HG03280 (cell line): ENCODE measurements around the gene GLUD1.
"Not testable (repeated sequence)": the region's sequence is repeated elsewhere in the genome, so short reads cannot be mapped to it uniquely, and the experiment has no call there.

ENCODE experiments used
- ATAC-seq: cut with Tn5 transposase; IDR thresholded peaks from one replicate; pipeline ENCODE4 v1.9.1; 2021; ENCODE audit warnings: mild to moderate bottlenecking, moderate library complexity; ENCODE audit not compliant: unreplicated experiment

The GLUD1 gene

DNA sequence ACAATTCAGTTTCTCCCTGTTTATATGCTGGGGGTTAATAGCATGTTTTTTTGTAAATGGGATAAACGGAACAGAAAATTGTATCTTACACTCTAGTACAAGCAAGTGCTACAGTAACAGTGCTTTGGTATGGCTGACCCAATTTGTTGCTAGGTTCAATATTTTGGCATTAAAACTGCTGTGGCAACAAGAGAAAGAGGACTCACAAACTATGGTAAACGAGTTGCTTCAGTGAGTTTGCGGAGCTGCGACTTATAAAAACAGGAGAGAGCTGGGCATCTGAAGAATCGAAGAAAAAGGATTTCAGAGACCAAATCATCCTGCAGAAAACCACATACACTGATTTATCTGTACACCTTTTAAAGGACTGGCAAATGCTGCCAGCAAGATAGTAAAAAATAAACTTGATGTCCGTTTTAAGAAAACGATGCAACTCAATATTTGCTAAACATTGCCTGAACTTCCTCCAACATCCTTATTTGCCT, 2.2 kb downstream of the GLUD1 start:
- ATAC-seq: no peak

DNA sequence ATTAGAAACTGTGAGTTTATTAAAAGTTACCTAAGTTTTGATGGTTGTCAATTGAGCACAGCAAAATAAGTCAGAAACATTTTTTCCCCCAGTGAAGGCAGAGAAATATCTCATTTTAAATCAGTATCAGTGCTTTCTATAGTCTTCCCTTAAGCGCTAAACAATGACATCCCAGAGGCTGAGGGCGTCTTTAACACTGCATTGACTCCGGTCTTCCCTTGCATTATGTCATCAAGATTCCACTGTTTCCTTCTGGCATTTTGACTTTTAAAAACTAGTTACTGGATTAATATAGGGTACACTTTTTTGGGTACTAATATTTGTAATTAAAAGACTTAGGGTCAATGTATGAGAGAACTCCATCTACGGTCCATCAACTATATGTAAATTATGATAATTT, 3.9 kb downstream of the GLUD1 start:
- ATAC-seq: no peak

DNA sequence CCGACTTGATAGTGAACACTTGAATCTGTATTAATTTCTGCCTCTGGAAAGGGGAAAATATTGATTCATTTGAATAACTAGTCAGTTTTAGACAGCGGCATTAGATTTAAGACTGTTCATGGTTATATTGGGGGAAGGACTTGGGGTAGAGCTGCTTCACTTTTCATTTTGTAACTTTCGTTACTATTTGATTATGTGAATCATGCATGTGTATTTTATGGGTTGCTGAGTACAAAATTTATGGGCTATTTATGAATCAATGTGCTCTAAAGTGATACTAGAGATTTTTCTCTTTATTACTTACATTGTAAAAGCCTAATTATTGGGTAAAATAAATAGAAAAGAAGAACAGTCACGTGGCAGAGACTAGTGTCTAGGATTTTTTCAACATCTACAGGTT, 4.9 kb downstream of the GLUD1 start:
- ATAC-seq: no peak

DNA sequence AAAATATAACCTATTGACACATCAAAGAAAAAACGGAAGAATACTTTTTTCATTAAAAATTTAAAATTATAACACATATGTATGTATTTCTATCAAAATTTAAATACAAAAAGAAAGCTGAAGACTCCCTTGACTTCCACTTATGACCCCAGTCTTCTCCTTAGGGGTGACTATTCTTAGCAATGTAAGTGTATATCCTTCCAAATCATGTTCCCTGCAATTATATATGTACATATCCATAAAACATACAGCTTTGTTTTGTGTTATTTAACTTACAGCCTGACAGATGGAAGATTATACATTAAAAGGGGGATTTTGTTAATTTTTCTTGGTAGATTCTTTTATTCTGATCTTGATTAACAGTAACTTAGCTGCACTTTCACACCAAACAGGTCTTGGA, 9.1 kb downstream of the GLUD1 start:
- ATAC-seq: no peak

DNA sequence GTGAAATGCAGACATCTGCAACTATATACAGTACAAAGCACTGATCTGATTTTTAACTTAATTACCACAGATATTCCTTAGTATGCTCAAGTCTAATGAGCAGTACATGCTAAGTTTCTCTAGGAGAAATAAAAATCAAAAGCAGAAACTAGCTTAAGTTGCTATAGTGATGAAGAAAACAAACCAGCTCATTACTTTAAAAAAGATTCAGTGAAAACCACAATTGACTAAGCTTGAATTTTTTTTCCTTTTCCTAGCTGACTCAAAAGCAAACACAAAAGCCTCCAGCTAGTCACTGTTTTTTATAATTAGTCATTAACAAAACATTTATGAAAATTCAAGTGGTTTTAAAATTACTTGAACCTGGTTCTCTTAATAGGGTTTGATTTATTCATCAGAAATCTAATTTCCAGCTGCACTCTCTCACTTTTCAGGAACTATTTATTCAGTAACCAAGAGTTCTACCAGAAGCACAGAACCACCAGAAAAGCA, 10.3 kb downstream of the GLUD1 start:
- ATAC-seq: peak; percentile 81

DNA sequence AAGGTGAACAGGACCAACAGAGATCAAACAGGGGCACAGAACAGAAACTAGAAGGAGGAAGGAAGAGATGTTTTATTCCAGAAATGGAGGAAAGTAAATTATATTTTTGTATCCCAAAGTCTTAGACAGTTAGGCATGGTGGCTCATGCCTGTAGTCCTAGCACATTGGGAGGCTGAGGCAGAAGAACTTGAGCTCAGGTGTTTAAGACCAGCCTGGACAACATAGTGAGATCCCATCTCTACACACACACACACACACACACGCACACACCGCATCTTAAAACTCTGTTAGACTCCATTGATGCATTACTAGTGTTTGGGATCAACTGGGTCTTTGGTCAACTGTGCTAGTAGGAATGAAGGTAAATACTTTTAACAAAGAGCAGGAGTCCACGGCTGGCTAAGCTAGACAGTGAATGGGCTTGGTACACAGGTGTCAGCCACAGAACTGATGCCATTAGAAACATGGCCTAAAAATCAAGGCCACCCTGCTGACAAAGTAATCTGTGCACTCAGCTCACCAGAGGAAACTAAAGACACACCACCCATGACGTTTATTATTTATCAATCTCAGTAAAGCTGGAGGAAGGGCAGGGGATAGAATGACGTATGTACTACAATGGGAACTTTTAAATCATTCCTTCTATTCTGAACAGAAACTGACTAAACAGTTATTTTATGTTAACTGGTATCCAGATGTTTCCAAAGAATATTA, 10.9 kb downstream of the GLUD1 start:
- ATAC-seq: peak; percentile 37

DNA sequence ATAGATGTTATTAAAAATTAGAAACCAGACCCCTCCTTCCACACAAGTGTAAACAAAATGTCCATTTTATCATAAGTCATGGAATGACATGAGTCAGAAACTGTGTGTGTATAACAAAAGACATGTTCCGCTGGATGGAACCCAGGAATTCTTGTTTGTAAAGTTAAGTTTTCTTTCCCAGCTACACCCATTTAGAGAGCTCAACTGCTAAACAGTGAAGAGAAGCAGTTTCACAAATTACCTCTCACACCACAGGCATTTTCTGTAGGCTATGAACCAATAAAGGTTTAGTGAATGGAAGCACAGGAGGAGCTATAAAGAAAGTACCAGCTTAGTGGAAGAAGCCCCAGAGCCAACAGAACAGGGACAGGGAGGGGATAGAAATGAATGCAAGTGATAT, 12.4 kb downstream of the GLUD1 start:
- not testable (repeated sequence) for ATAC-seq

DNA sequence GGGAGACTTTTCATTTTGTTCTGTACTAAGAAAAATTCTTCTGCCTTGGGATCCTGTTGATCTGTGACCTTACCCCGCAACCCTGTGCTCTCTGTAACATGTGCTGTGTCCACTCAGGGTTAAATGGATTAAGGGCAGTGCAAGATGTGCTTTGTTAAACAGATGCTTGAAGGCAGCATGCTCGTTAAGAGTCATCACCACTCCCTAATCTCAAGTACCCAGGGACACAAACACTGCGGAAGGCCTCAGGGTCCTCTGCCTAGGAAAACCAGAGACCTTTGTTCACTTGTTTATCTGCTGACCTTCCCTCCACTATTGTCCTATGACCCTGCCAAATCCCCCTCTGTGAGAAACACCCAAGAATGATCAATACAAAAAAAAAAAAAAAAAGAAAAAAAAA, 13.1 kb downstream of the GLUD1 start:
- not testable (repeated sequence) for ATAC-seq

DNA sequence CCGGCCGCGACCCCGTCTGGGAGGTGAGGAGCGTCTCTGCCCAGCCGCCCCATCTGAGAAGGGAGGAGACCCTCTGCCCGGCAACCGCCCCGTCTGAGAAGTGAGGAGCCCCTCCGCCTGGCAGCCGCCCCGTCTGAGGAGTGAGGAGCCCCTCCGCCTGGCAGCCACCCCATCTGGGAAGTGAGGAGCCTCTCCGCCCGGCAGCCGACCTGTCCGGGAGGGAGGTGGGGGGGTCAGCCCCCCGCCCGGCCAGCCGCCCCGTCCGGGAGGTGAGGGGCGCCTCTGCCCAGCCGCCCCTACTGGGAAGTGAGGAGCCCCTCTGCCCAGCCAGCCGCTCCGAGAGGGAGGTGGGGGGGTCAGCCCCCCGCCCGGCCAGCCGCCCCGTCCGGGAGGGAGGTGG, 14.0 kb downstream of the GLUD1 start:
- ATAC-seq: not testable (repeated sequence)

DNA sequence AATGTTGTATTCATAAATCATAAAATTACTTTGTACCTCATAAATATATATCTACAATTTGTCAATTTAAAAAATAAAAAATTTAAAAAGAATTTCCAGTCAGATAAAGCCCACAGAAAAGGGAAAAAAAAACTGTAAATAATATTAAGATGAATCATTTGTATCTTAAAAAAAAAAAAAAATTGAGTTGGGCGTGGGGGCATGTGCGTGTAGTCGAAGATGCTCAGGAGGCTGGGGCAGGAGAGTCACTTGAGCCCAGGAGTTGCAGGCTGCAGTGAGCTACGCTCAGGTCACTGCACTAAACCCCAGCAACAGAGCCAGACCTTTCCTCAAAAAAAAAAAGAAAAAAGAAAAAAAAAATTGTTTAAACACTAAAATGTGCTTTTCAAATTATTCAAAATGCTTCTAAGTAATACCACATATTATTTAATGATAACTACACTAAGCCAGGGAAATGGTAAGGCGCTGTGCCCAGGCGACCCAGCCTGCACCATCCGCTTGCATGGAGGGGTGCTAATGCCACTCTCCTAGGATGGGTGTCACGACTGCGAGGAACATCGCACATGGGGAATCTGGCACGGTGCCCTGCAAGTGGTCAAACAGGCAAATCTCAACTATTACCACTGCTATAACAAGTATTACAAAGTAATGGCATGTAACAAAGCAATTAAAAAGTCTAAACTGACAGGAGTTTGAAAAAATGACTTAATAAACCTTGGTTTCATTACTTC, 15.4 kb downstream of the GLUD1 start:
- no peak for ATAC-seq

DNA sequence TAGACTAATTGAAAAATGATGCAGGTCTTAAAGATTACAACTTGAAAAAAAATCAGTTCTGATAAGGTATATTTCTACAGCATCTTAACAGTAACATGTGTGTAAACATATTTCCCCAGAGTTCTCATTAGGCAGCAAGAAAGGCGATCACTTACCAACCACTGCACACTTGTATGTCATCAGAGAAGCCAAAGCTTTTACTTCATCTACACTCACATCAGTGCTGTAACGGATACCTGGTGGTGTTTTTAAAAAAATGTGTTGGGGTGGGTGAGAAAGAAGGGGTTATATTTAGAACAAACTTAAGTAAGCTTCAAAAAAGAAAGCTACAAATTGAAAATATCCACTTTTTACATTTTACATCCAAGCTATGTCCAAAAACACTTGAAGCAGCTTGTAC, 18.2 kb downstream of the GLUD1 start:
- not testable (repeated sequence) for ATAC-seq

DNA sequence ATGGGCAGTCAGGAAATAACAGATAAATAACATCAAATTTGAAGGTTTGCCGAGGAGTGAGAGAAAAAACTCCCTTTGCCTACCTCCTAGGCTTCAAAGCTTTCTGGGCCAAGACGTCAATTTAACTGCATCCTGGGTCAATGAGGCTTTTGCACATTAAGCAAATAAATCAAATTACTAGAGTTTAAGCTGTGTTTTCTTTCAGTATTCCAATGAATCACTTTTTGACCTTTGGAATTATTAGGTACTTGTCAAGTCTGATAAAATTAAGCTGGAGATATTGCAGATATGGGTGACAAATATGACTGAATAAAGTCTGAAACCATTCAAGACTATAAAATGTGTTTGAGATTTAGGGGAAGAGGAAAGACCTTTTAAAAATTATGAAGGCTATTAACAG, 22.2 kb downstream of the GLUD1 start:
- ATAC-seq: no peak

DNA sequence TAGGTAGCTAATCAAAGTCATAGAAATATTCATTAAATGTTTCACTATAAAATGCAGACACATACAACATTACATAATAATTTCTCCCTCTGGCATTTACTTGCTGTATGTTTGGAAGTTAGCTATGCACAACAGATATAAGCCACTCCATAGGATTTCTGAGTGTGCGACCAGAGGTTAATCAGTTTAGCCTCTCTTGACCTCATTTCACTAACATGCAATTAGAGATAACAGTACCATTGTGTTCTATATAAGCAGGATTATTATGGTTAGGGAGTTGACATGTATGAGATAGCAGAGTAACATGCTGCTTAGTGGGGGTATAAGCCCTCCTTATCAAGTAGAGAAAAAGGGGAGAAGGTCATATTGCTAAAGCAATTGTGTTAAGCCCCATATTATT, 26.4 kb downstream of the GLUD1 start:
- ATAC-seq: no peak

DNA sequence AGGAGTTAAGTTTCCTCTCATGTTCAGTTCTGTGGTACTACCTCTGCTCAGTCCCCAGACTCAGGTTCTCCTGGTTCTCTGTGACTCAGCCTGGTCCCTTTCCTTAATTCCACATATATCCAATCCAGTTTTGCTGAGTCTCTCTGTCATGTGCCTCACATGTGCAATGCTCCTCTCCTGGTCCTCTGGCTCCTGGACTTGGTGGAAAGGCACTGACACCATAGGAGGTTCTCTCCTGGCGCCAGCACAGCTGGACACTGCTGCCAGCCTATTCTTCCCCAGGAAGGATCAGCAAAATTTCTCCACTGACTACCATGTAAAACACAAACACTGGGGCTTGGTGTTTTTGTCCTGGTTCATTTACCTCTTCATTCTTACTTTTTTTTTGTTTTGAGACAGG, 27.8 kb downstream of the GLUD1 start:
- no peak for ATAC-seq

DNA sequence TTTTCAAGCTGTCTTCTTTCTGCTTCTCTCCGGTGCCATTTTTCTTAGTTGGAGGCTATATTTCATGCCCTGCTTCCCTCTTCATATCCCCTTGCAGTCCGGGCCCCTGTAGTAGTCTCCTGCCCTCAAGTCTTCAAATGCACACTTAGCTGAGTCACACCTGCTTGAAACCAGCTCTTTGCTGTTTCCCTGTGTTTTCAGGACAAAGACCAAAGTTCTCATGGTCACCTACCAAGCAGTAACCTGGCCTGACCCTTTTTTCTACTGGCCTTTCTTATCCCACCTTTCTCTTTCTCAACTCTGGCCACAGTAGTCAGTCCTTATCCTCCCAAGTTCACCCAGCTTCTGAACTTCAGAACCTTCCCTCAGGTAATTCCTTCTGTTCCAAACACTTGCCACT, 28.5 kb downstream of the GLUD1 start:
- ATAC-seq: no peak

DNA sequence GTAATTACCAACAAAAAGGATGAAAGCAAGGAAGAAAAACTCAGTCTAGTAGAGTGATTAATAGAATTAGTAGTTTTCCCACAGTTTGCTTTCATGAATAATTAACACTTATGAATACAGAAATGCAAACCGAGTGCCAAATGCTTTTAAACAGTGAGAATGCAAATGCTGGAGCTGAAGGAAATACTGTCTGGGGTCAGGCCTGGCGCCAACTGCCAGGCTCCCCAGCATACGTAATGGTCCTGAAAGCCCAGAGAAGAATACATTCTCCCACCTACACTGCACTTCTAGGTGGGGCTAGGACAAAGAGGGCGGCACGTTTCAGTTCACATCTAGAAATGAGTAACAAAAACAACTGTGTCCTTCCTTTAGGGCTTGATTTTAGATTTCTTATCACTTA, 30.0 kb downstream of the GLUD1 start:
- ATAC-seq: no peak

DNA sequence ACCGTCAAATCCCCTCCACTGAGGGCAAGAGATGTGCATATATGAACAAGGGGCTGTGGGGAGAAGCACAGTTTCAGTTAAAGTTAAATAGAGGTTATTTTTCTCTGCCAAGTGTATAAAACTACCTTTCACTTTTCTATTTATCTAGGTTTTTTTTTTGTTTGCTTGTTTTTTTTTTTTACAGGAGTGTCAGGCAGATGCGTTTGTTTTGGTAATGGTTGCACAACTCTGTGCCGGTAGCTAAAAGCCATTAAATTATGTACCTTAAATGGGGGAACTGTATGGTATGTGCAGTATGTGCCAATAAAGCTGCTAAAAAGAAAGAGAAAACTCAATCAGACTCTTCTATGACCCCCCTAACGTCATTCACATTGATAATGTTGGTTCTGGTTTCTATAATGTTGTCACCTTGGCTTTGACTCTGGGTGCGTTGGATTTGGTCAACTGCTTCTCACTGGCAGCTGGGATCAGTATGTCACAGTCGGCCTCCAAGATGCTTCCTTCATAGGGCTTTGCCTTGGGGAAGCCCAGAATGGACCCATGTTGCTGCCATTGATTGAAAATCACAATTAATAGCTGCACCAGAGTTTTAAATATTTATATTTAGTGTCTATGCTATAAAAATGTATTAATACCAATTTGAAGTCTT, 34.2 kb downstream of the GLUD1 start:
- ATAC-seq: no peak

DNA sequence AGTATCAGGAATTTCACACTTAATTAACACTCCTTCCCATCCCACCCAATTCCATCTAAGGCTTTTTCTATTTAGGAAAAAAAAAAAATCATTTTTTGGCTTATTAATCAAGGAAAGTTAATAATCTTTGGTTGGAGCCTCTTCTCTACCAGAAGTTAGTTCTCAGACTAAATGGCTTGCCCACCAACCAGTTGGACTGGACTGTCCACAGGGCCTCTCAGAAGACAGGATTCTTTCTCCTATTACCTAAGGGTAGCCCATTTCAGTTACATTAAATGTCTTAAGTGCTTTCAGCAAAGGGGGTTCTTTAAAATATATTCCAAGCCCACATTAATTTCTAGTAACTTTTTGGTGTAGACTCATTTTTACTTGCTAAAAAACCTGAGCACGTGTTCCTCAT, 35.2 kb downstream of the GLUD1 start:
- ATAC-seq: no peak

DNA sequence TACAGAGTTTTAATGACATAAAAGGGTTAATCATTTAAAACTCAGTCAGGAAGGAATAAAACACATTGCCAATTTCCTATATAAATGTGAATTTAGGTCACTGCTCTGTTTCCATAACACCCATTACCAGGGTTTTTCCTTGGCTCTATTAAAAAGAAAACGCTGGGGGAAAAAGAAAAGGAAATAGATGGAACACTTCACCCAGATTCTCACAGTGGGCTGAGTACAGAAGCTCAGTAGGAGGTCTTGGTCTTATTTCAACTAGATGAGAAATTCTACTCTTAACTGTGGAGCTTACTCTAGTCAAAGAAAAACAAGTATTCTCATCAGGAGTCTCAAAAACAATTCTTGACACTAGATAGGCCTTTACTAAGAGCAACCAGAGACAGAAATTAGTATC, 36.5 kb downstream of the GLUD1 start:
- no peak for ATAC-seq

DNA sequence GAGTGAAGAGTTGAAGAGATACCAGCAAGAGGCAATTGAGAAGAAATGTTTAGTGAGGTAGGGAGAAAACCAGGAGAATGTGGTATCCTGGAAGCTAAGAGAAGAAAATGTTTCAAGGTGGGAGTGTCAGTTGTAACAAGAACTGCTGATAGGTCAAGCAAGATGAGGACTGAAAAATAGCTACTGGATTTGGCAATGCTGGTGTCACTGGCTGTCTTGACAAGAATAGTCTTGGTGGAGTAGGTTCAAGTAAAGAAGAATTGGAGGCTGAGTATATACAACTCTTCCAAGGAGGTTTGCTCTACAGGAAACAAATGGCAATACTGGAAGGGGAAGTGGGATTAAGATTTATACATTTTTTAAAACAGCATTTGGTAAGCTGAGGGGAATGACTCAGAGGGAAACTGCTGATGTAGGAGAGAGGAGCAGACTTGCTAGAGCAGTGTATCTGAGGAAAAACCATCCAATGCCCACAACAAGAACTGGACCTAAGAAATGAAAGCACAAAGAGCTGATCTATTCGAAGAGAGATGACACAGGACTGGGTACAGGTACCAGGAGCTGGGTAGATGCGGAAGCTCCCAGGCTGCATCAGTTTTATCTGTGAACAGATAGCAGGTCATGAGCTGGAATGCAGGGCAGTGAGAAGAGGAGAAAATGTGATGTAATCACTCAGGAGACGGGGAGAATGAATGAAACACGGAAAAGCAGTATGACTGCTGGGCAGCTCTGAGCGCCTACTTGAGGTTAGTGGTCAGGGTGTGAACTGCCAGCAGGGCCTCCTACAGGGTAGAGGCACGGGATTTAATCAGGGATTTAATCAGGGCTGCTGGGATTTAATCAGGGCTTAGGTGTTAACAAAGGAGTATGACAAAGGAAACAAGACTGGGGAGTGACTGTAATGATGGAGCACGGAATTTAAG, 40.0 kb downstream of the GLUD1 start:
- no peak for ATAC-seq
